Left ventricle myocardium inferior (tissue), 1 donor: ENCODE data around the gene RASIP1. TPM values are rescaled to one million over a fixed set of nuclear protein-coding genes. Genes with fewer than 3 reads are reported as not detected.

Source experiments
- DNase-seq: peaks from one replicate; pipeline ENCODE4 v3.0.0-alpha.2; 2020
- H3K27ac ChIP-seq: fragments of 200-600 bp; replicated peaks from 2 replicates; pipeline ENCODE4 v1.8.0; 2021
- H3K27me3 ChIP-seq: fragments of 200-600 bp; 2 replicates; pipeline ENCODE4 v1.8.0; 2021; ENCODE audit warnings: low read depth
- H3K36me3 ChIP-seq: fragments of 200-600 bp; 2 replicates; pipeline ENCODE4 v1.8.0; 2021
- H3K4me1 ChIP-seq: fragments of 200-600 bp; 2 replicates; pipeline ENCODE4 v1.8.0; 2021
- H3K4me3 ChIP-seq: fragments of 200-600 bp; 2 replicates; pipeline ENCODE4 v1.8.0; 2021; ENCODE audit warnings: mild to moderate bottlenecking, moderate library complexity
- H3K9me3 ChIP-seq: fragments of 200-600 bp; replicated peaks from 2 replicates; pipeline ENCODE4 v1.8.0; 2021
- intact Hi-C: fragments of 100-400 bp; cut with micrococcal nuclease; formaldehyde crosslinking; loops from one replicate; pipeline ENCODE4 v1.11.0; 2022
- total RNA-seq: library from RNA; stranded (reverse); fragmentation: NEBNext Ultra II Directional; extraction: Animal tissue kit (Norgen Biotek cat#: 25700); gene quantifications from one replicate; pipeline ENCODE4 v1.2.1, GENCODE V29; 2021
- TF ChIP-seq, protein P1 (sequence below): fragments of 200-600 bp; IDR thresholded peaks from 2 replicates; pipeline ENCODE4 v1.8.0; 2021; ENCODE audit warnings: antibody characterized with exemption, mild to moderate bottlenecking, borderline replicate concordance
- donor health status: DM: no; HTN: yes; CAD: no; lungs with severe emphysema.

The RASIP1 gene
- total RNA-seq, 1 donor from 2014 or later = 13.9 TPM

DNA sequence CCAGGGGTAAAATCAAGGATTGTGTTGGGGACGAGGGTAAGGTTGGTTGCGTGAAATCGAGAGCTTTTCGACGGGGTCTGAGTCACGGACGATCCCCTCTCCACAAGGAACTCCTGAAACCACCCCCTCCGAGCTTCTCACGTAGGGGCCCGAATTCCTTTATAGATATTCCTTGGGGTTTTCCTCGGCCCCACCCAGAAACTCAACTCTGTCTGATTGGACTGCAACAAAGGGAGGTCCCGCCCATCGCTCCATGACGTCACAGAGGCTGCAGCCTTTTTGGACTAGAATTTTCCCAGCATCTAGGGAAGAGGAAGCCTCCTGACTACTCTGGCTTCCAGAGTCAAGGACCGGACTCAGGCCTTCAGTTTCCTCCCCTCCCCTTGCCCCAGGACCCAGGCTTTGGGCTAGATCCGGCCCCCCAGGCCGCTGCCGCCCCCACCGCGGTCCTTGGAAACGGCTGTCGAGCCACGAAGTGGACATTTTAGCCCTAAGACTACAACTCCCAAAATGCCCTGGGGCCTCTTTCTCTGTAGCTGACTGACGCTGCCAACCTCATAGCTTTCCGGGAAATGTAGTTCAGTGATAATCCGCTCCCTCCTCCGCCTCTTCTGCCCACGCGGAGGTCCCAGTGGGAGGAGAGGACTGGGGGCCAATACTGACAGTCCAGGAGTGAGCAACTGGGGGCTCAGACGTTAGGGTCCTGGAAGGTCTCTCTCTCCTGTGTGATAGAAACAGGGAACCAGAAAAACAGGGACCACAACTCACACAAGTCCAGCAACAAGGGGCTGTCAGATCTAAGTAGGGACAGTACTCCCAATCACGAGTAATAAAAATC lies 6.5 kb upstream of the RASIP1 start, which contains the start of gene IZUMO1:
Gene IZUMO1, minus strand, starts transcription at position 172 of the 838 bp plus-strand sequence. CDS start 1,050 bp downstream, outside the sequence.
- TF ChIP-seq, protein P1, sequence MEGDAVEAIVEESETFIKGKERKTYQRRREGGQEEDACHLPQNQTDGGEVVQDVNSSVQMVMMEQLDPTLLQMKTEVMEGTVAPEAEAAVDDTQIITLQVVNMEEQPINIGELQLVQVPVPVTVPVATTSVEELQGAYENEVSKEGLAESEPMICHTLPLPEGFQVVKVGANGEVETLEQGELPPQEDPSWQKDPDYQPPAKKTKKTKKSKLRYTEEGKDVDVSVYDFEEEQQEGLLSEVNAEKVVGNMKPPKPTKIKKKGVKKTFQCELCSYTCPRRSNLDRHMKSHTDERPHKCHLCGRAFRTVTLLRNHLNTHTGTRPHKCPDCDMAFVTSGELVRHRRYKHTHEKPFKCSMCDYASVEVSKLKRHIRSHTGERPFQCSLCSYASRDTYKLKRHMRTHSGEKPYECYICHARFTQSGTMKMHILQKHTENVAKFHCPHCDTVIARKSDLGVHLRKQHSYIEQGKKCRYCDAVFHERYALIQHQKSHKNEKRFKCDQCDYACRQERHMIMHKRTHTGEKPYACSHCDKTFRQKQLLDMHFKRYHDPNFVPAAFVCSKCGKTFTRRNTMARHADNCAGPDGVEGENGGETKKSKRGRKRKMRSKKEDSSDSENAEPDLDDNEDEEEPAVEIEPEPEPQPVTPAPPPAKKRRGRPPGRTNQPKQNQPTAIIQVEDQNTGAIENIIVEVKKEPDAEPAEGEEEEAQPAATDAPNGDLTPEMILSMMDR = no peak
- H3K27ac ChIP-seq = peak within 1 kb of the TSS; percentile 90
- H3K4me1 ChIP-seq = peaks cover 28% of the 10 kb centered on the region
- no peaks in the 10 kb centered on the region for H3K9me3 ChIP-seq
- H3K27me3 ChIP-seq = peaks cover 27% of the 10 kb centered on the region
- intact Hi-C loops = loop anchor here (10.0 kb wide), 1 partner anchor 102 kb away; the partner anchor contains the start of gene CA11
- peaks cover 8% of the 10 kb centered on the region for H3K36me3 ChIP-seq
- peak within 1 kb of the TSS; percentile 61 for H3K4me3 ChIP-seq
- DNase-seq = peak; percentile 84

DNA sequence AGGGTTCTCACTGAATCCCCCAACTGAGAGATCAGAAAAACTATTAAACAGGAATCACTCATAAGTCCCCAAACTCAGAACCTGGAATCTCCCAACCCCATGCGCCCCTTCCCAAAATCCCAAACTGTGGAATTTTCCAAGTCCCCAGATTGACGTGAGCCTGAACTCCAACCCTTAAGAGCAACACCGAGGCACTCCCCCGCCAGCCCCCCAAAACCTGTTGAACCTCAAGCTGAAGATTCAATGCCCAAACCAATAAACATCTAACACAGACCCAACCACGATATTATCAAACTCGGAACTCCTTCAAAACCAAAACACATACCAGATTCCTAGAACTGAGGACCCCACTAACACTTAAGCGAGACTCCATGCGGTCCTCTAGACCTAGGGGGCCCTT lies 5.7 kb upstream of the RASIP1 start:
- no peak for DNase-seq
- Histone ChIP-seq H3K9me3 (no peaks in the 10 kb centered on the region), H3K4me1 (peaks cover 32% of the 10 kb centered on the region), H3K27me3 (peaks cover 18% of the 10 kb centered on the region), H3K4me3 (peak overlapping the region; percentile 61), H3K27ac (peak overlapping the region; percentile 90), H3K36me3 (peaks cover 8% of the 10 kb centered on the region)
- TF ChIP-seq, protein P1 = no peak
- intact Hi-C loops = loop anchor here (10.0 kb wide), 1 partner anchor 101 kb away; the partner anchor contains the start of gene CA11

DNA sequence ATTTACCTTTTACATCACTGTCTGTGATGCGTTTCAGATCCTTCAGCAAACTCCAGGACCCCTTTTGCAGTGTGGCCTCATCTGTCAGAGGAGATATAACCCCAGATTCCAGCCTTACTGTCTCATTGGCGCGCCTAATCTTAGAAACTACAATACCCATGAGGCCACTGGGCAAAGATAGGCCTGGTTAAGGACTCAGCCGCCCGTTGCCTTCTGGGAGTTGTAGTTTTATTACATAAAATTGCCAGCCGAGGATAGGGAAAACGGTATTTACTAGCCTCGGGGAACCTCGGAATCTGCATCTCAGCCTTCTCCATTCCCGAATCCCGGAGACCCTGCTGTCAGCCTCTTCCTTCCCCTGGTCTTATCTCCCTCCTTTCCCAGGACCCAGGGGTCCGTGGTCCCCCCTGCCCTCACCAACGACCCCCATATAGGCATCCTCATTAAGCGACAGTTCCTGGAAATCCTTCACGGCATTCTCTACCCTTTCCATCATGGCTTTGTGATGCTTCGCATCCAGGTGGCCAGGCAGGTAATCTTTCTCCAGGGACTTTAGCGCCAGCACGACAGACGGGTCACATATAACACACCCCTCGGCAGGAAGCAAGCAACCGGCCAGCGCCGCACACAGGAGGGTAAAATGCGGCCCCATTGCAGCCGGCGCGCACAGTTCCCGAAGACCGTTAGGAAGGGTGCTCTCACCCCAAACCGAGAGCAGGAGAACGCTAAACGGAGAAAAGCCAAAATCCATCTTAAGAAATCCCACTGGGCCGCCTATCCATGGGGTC lies 5.0 kb upstream of the RASIP1 start:
- H3K9me3 ChIP-seq = no peaks in the 10 kb centered on the region
- peaks cover 12% of the 10 kb centered on the region for H3K27me3 ChIP-seq
- no peak for DNase-seq
- intact Hi-C loops = loop anchor here (10.0 kb wide), 1 partner anchor 101 kb away; the partner anchor contains the start of gene CA11
- peaks cover 4% of the 10 kb centered on the region for H3K36me3 ChIP-seq
- TF ChIP-seq, protein P1 = no peak
- no peak overlapping the region for H3K4me3 ChIP-seq
- no peak overlapping the region for H3K27ac ChIP-seq
- peaks cover 31% of the 10 kb centered on the region for H3K4me1 ChIP-seq

DNA sequence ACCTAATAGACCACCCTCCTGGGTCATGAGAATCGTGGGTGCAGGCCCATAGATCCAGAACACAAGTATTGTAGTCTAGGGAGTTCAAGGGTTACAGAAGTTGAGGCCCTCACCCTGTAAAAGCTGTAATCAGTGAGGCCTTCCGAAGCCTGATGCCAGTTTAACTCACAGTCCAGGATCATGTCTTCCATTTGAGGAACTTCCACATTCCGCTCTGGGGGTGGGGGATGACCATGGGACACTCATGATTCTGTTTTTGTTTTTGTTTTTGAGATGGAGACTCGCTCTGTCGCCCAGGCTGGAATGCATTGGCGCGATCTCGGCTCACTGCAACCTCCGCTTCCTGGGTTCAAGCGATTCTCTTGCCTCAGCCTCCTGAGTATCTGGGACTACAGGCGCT lies 1.7 kb upstream of the RASIP1 start:
- TF ChIP-seq, protein P1 = no peak
- H3K27ac ChIP-seq = peak overlapping the region; percentile 92
- H3K4me1 ChIP-seq = peaks cover 50% of the 10 kb centered on the region
- DNase-seq = no peak
- H3K4me3 ChIP-seq = no peak overlapping the region
- intact Hi-C loops = loop anchor here (10.0 kb wide), 1 partner anchor 97 kb away; the partner anchor contains the start of gene CA11
- H3K36me3 ChIP-seq = no peaks in the 10 kb centered on the region
- H3K9me3 ChIP-seq = no peaks in the 10 kb centered on the region
- peaks cover 12% of the 10 kb centered on the region for H3K27me3 ChIP-seq
